Left lung (tissue), 10 donors: ENCODE results near the gene PHLPP1. TPM values are rescaled to one million over a fixed set of nuclear protein-coding genes. Genes with fewer than 3 reads are reported as not detected.

Experiments
- ATAC-seq: fragments of 200-7000 bp; cut with Tn5 transposase; one replicate; pipeline ENCODE4 v1.9.1; 2020; ENCODE audit warnings: moderate library complexity
- DNase-seq, 4 donors: peaks; one replicate each; pipeline ENCODE4 v3.0.0-alpha.2; 2013 to 2020
- H3K27ac ChIP-seq, 2 donors: fragments of 200-600 bp; sonication (generic) in 1 of 2; one replicate each; pipeline versions ENCODE4 v1.5.0 to v1.8.0; 2020 to 2021
- H3K27me3 ChIP-seq, 2 donors: fragments of 200-600 bp; sonication (generic) in 1 of 2; one replicate each; pipeline versions ENCODE4 v1.5.0 to v1.8.0; 2020 to 2021
- H3K36me3 ChIP-seq, 2 donors: fragments of 200-600 bp; sonication (generic) in 1 of 2; one replicate each; pipeline versions ENCODE4 v1.5.0 to v1.8.0; 2020 to 2021
- H3K4me1 ChIP-seq, 2 donors: fragments of 200-600 bp; one replicate each; pipeline ENCODE4 v1.8.0; 2021
- H3K4me3 ChIP-seq, 2 donors: fragments of 200-600 bp; sonication (generic) in 1 of 2; one replicate each; pipeline versions ENCODE4 v1.5.0 to v1.8.0; 2020 to 2021; ENCODE audit warnings: mild to moderate bottlenecking in 1 of 2
- H3K9me3 ChIP-seq, 2 donors: fragments of 200-600 bp; sonication (generic) in 1 of 2; one replicate each; pipeline versions ENCODE4 v1.5.0 to v1.8.0; 2020 to 2021
- CTCF ChIP-seq, 2 donors: fragments of 200-600 bp; sonication (generic) in 1 of 2; IDR thresholded peaks; one replicate each; pipeline versions ENCODE4 v1.5.0 to v1.8.0; 2021; ENCODE audit warnings: antibody characterized with exemption in 2 of 2
- intact Hi-C, 2 donors: fragments of 100-400 bp; cut with DNase I; formaldehyde crosslinking; loops; one replicate each; pipeline versions ENCODE4 v1.11.2 to v1.14.2; 2022
- polyA plus RNA-seq, 6 donors: library from polyadenylated mRNA; unstranded; fragments of 120-200 nt; gene quantifications; one replicate each; pipeline ENCODE4 v1.2.1, GENCODE V29; 2013; ENCODE audit not compliant: insufficient read length in 6 of 6
- total RNA-seq, 2 donors: library from RNA; stranded (reverse); fragmentation: NEBNext Ultra II Directional; extraction: Animal tissue kit (Norgen Biotek cat#: 25700); gene quantifications; one replicate each; pipeline ENCODE4 v1.2.1, GENCODE V29; 2021
- donor health status: DM: no; HTN: yes; CAD: no.
- donor health status: DM: no; HTN: no; CAD: no.

The PHLPP1 gene
- total and polyA plus RNA-seq, 8 donors: 7.0 to 13.1 (median 11.0) TPM

GRCh38 chr18:62717169-62717924 is 2.0 kb downstream of the PHLPP1 start:
- Histone ChIP-seq H3K4me1 (peaks cover 7 to 27% of the 10 kb centered on the region in 2 donors), H3K9me3 (no peaks in the 10 kb centered on the region), H3K27me3 (no peaks in the 10 kb centered on the region), H3K27ac (peak overlapping the region; percentile 57 to 62), H3K36me3 (no peaks in the 10 kb centered on the region), H3K4me3 (peak overlapping the region; percentile 62 to 69)
- ATAC-seq (no peak), DNase-seq (peak in 3 of 4 donors; percentile 37 to 49 (median 41))
- intact Hi-C loops: loop anchor here in 1 of 2 donors (10.0 kb wide), 1 partner anchor 267 kb away; no protein-coding TSS in a partner anchor
- no peak for TF ChIP-seq CTCF (IDR thresholded peaks at IDR 0.05)

GRCh38 chr18:62717925-62718800 is 2.8 kb downstream of the PHLPP1 start:
- ATAC-seq (no peak), DNase-seq (peak in 1 of 4 donors; percentile 11)
- H3K4me3 ChIP-seq: peak overlapping the region; percentile 62 to 69
- H3K36me3 ChIP-seq: no peaks in the 10 kb centered on the region
- peak overlapping the region in 1 of 2 donors; percentile 62 for H3K27ac ChIP-seq
- H3K4me1 ChIP-seq: peaks cover 7 to 28% of the 10 kb centered on the region in 2 donors
- TF ChIP-seq CTCF (IDR thresholded peaks at IDR 0.05): no peak
- H3K27me3 ChIP-seq: no peaks in the 10 kb centered on the region
- H3K9me3 ChIP-seq: no peaks in the 10 kb centered on the region
- intact Hi-C loops: loop anchor here in 1 of 2 donors (10.0 kb wide), 1 partner anchor 267 kb away; no protein-coding TSS in a partner anchor

- no peak overlapping the region for H3K27ac ChIP-seq
- no peak for ATAC-seq
- DNase-seq: no peak
- peaks cover 7 to 37% of the 10 kb centered on the region in 2 donors for H3K4me1 ChIP-seq
- no peak for TF ChIP-seq CTCF (IDR thresholded peaks at IDR 0.05)
- H3K4me3 ChIP-seq: no peak overlapping the region
- H3K27me3 ChIP-seq: no peaks in the 10 kb centered on the region
- no peaks in the 10 kb centered on the region for H3K36me3 ChIP-seq
- H3K9me3 ChIP-seq: no peaks in the 10 kb centered on the region
- intact Hi-C loops: no loop called here
Measured at GRCh38 chr18:62720048-62720447, 4.7 kb downstream of the PHLPP1 start.

GRCh38 chr18:62720766-62721613 is 5.6 kb downstream of the PHLPP1 start:
- no peaks in the 10 kb centered on the region for H3K9me3 ChIP-seq
- intact Hi-C loops: no loop called here
- peaks cover 7 to 37% of the 10 kb centered on the region in 2 donors for H3K4me1 ChIP-seq
- no peaks in the 10 kb centered on the region for H3K27me3 ChIP-seq
- no peaks in the 10 kb centered on the region for H3K36me3 ChIP-seq
- ATAC-seq (no peak), DNase-seq (no peak)
- no peak overlapping the region for H3K4me3 ChIP-seq
- H3K27ac ChIP-seq: no peak overlapping the region
- TF ChIP-seq CTCF (IDR thresholded peaks at IDR 0.05): no peak
